ENCODE results near the gene IMPA2. TPM values are rescaled to one million over a fixed set of nuclear protein-coding genes. Genes with fewer than 3 reads are reported as not detected.
"Not testable (repeated sequence)": the region's sequence is repeated elsewhere in the genome, so short reads cannot be mapped to it uniquely, and the experiment has no call there.

IMPA2 gene
- total and polyA plus RNA-seq, 2 experiments from 2014 or later = 8.1 to 13.0 TPM

DNA sequence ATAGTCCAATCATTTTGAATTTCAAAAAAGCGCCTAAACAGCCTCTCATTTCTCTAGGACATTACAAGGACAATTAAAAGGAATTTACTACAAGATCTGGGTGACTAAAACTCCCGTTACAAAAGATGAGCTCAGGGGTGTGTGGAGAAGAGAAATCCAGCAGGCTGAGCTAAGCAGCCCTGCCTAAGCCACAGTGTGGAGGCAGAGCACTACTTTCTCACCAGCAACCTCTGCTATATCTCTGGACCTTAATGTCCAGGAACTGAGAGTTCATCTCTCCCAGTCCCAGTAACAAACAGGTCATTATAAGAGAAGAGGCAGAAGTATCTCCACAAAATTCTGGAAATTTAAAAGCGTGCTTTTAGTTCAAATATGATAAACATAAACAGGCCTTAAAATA is 93.4 kb downstream of the IMPA2 start:
- WGBS, 2 experiments (ENCODE audit: low coverage in 1 of 2, low lambda C conversion rate in 2 of 2, missing lambda C conversion rate in 2 of 2) = 55 to 66% methylated on average over 3 of the region's 3 CpGs
- Histone ChIP-seq H3K4me1 (ENCODE audit: insufficient read depth) (no peaks in the 10 kb centered on the region), H3F3A (ENCODE audit: insufficient read depth) (no peaks in the 10 kb centered on the region)

DNA sequence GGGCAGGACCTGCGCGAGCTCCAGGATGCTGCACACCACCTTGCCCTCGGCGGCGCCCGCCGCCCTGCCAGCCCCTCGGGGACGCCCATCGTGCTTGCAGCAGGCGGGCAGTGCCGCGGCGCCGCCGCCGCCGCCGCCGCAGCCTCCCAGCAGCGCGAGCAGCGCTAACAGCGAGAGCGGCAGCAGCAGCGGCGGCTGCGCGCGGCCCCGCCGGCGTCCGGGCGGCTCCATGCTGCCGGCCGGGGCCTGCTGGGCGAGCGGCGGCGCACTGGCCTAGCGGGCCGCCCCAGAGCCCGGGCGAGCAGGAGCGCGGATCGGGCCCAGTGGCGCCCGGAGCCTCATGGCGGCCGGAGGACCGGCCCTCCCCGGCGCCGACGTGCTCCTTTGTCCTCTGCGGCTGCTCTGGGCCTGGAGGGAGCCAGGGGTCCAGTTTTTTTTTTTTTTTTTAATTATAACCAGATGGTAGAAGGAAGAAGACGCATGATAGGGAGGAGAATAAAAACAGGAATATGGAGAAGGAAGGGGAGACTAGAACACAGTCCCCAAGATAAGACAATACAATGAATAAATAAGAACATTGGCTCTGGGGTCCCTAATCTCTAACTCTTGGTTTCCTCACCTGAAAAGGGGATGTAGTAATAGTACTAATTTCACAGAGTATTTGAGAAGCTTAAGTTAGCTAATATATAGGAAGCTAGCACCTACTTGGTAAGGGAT is 95.3 kb downstream of the IMPA2 start:
- Histone ChIP-seq H3K4me2 (ENCODE audit: unreplicated experiment) (peak overlapping the region; percentile 36), H3K27ac (peak overlapping the region; percentile 43; the same call in 1 of the 2 replicates)
- peak; percentile 65 for DNase-seq

More for the DNA sequence above, 93.4 kb downstream of the IMPA2 start:
- Histone ChIP-seq H3K27ac (no peak overlapping the region), H3K9me2 (ENCODE audit: insufficient read depth) (no peaks in the 10 kb centered on the region), H3K9ac (no peak overlapping the region), H3K36me3 (ENCODE audit: low read depth) (no peaks in the 10 kb centered on the region), H3K9me3 (ENCODE audit: low read depth) (no peaks in the 10 kb centered on the region), H3K79me2 (ENCODE audit: insufficient read depth) (no peaks in the 10 kb centered on the region), H3K4me3 (no peak overlapping the region), H2AFZ (no peak overlapping the region), H4K20me1 (ENCODE audit: insufficient read depth) (no peaks in the 10 kb centered on the region), H3K4me2 (ENCODE audit: unreplicated experiment) (no peak overlapping the region), H3K27me3 (replicated peaks; ENCODE audit: insufficient read depth) (no peaks in the 10 kb centered on the region; the same call in 1 of the 2 replicates)
- in situ Hi-C loops (cut with MboI) = no loop called here
- peak; percentile 14 for DNase-seq
- no peak for TF ChIP-seq EZH2 (IDR thresholded peaks at IDR 0.05; ENCODE audit: insufficient read depth, poor library complexity, severe bottlenecking)

DNA sequence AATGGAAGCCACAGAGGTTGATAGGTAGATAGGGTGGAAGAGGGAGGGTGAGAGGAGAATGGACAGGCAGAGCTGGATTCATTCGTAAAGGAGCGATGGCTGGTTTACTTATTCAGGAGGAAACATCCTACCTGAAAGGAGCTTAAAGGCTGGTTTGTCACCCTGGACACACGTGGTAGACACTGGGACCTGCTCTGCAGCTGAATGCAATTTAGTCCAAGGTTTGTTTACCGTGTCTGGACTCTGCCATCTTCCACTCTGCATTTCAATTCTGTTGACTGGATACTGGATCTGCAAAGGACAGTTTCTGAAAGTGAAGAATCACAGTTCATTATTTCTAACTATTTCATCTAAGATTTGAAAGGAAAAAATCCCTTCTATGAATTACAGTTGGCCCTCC is 96.7 kb downstream of the IMPA2 start:
- H3K4me2 ChIP-seq (ENCODE audit: unreplicated experiment); H3K27ac ChIP-seq; H3K27me3 ChIP-seq (replicated peaks; ENCODE audit: insufficient read depth); H3K9ac ChIP-seq; H3K79me2 ChIP-seq (ENCODE audit: insufficient read depth); H3K36me3 ChIP-seq (ENCODE audit: low read depth); H3K9me2 ChIP-seq (ENCODE audit: insufficient read depth); H3K4me3 ChIP-seq; H4K20me1 ChIP-seq (ENCODE audit: insufficient read depth); DNase-seq; H2AFZ ChIP-seq; H3K4me1 ChIP-seq (ENCODE audit: insufficient read depth); H3K9me3 ChIP-seq (ENCODE audit: low read depth); H3F3A ChIP-seq (ENCODE audit: insufficient read depth); in situ Hi-C loops (cut with MboI): not testable (repeated sequence)
- WGBS, 2 experiments (ENCODE audit: low coverage in 1 of 2, low lambda C conversion rate in 2 of 2, missing lambda C conversion rate in 2 of 2) = 65 to 83% methylated on average over 2 of the region's 4 CpGs

More for the DNA sequence above, 95.3 kb downstream of the IMPA2 start:
- Histone ChIP-seq H3K79me2 (ENCODE audit: insufficient read depth) (no peaks in the 10 kb centered on the region), H3K9ac (peak overlapping the region; percentile 77), H3F3A (ENCODE audit: insufficient read depth) (no peaks in the 10 kb centered on the region), H3K4me3 (0 out of 2 replicates have a peak overlapping the region, but pooled peaks have one; percentile 46), H3K9me2 (ENCODE audit: insufficient read depth) (no peaks in the 10 kb centered on the region), H2AFZ (peak overlapping the region; percentile 72), H3K9me3 (ENCODE audit: low read depth) (no peaks in the 10 kb centered on the region), H3K36me3 (ENCODE audit: low read depth) (no peaks in the 10 kb centered on the region), H3K27me3 (replicated peaks; ENCODE audit: insufficient read depth) (no peaks in the 10 kb centered on the region; the same call in 1 of the 2 replicates), H4K20me1 (ENCODE audit: insufficient read depth) (no peaks in the 10 kb centered on the region), H3K4me1 (ENCODE audit: insufficient read depth) (peaks cover 6% of the 10 kb centered on the region; the same call in 1 of the 2 replicates)
- WGBS, 2 experiments (ENCODE audit: low coverage in 1 of 2, low lambda C conversion rate in 2 of 2, missing lambda C conversion rate in 2 of 2) = 43 to 58% methylated on average over 29 to 37 of the region's 59 CpGs
- in situ Hi-C loops (cut with MboI) = no loop called here
- TF ChIP-seq EZH2phosphoT487 (IDR thresholded peaks at IDR 0.05; ENCODE audit: insufficient read depth, low read depth) (no peak), EZH2 (IDR thresholded peaks at IDR 0.05; ENCODE audit: insufficient read depth, poor library complexity, severe bottlenecking) (no peak)

DNA sequence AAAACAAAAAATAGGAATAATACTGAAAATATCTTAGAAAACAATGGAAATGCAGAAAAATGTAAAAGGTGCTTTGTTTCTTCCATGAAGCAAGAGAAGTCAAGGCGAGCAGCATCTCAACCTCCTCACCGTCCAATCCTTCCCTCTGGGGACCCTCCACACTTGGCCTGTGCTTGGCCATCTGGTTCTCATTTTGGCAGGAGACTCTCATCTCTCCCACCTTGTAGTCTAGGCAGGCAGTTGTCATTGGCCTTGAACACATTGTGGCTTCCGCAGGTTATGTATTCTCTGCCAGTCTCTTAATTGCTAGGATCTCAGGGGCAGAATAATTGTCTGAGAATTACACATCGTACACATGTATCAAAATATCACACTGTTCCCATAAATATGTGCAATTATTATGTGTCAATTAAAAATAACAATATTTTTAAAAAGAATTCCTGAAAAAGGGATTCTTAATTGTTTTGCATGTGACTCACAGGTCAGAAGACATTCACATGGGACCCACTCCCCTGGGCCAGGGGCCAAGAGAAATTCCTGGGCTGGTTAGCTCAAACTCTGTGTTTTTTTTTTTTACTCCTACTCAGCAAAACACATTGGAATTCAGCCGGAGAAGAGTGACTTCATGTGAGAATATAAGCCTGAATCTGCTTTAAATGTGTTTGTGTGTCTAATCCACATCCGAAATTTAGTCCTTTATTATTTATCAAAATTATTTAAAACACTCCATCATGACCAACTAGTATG is 98.4 kb downstream of the IMPA2 start:
- H3F3A ChIP-seq (ENCODE audit: insufficient read depth) = no peaks in the 10 kb centered on the region
- no peaks in the 10 kb centered on the region for H3K79me2 ChIP-seq (ENCODE audit: insufficient read depth)
- H3K27ac ChIP-seq = no peak overlapping the region
- no peak for TF ChIP-seq EZH2 (IDR thresholded peaks at IDR 0.05; ENCODE audit: insufficient read depth, poor library complexity, severe bottlenecking)
- TF ChIP-seq EZH2phosphoT487 (IDR thresholded peaks at IDR 0.05; ENCODE audit: insufficient read depth, low read depth) = no peak
- no peak overlapping the region for H3K4me2 ChIP-seq (ENCODE audit: unreplicated experiment)
- peaks cover 6% of the 10 kb centered on the region; the same call in 1 of the 2 replicates for H3K4me1 ChIP-seq (ENCODE audit: insufficient read depth)
- peak; percentile 33 for DNase-seq
- no peaks in the 10 kb centered on the region; the same call in 1 of the 2 replicates for H3K27me3 ChIP-seq (replicated peaks; ENCODE audit: insufficient read depth)
- whole genome bisulfite sequencing, 2 experiments (ENCODE audit: low coverage in 1 of 2, low lambda C conversion rate in 2 of 2, missing lambda C conversion rate in 2 of 2) = 13 to 20% methylated on average over 6 of the region's 6 CpGs
- in situ Hi-C loops (cut with MboI) = no loop called here
- H2AFZ ChIP-seq = no peak overlapping the region
- H3K4me3 ChIP-seq = no peak overlapping the region
- no peaks in the 10 kb centered on the region for H4K20me1 ChIP-seq (ENCODE audit: insufficient read depth)
- no peaks in the 10 kb centered on the region for H3K36me3 ChIP-seq (ENCODE audit: low read depth)
- H3K9me2 ChIP-seq (ENCODE audit: insufficient read depth) = no peaks in the 10 kb centered on the region
- H3K9me3 ChIP-seq (ENCODE audit: low read depth) = no peaks in the 10 kb centered on the region
- no peak overlapping the region for H3K9ac ChIP-seq

Small RNA genes within 50 kb of the gene (small RNA-seq; reads per million reads assigned to genes)
- gene AP001542.1 (ENCODE audit: low read depth, low replicate concordance) = not detected

Other genes with a start within 250 kb of the IMPA2 start
- 47.4 and 47.8 TPM in 2 replicates for gene CHMP1B, start 130.1 kb upstream of the IMPA2 start, total RNA-seq (2014; rRNA removed; shearing (Covaris generic))
- 47.1 and 49.2 TPM in 2 replicates for gene CHMP1B, start 130.1 kb upstream of the IMPA2 start, polyA plus RNA-seq (2016; fragmentation: Nextera tagmentation; extraction: Ambion mirVana)
- 25.6 and 34.8 TPM in 2 replicates for gene MPPE1, start 73.2 kb upstream of the IMPA2 start, total RNA-seq (2014; rRNA removed; shearing (Covaris generic))
- gene MPPE1, start 73.2 kb upstream of the IMPA2 start, polyA plus RNA-seq (2016; fragmentation: Nextera tagmentation; extraction: Ambion mirVana) = 39.7 and 47.2 TPM in 2 replicates
- gene ANKRD62, start 112.3 kb downstream of the IMPA2 start, total RNA-seq (2014; rRNA removed; shearing (Covaris generic)) = not detected in 2 replicates
- not detected in 2 replicates for gene ANKRD62, start 112.3 kb downstream of the IMPA2 start, polyA plus RNA-seq (2016; fragmentation: Nextera tagmentation; extraction: Ambion mirVana)